ENCODE data around the gene CACNA2D3.

DNA sequence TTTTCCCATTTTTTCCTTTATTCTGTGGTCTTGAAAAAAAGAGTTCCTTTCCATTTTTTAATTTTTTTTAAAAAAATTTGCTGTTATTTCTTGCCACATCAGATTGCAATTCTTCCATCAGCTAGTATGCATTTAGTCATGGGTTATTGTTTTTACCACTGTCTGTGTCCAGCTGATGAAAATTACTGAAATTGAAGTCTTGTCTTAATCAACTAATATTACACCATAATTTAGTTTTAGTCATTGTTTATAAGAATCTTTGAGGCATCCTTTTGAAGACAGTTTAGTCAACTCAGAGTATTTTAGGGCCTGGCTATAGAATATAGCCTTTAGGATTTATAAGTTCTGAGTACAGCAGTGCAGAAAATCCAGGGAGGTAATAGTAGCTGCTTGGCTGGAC is 633.4 kb downstream of the CACNA2D3 start:
- TF ChIP-seq EZH2 (IDR thresholded peaks at IDR 0.05; ENCODE audit: insufficient read depth, low read length) = no peak
- TF ChIP-seq CTCF (IDR thresholded peaks at IDR 0.05; ENCODE audit: insufficient read depth, low read depth, low read length) = no peak
